Stimulated activated CD8-positive, alpha-beta memory T cell treated with anti-CD3 and anti-CD28 coated beads, Interleukin-4, amount 100 ng/mL, for 4 hours (primary cell): ENCODE data around the gene TMEM129.
"Not testable (repeated sequence)": the region's sequence is repeated elsewhere in the genome, so short reads cannot be mapped to it uniquely, and the experiment has no call there.

Source experiments
- DNase-seq, 2 donors: peaks; one replicate each; pipeline ENCODE4 v3.0.0-alpha.2; 2020; ENCODE audit warnings: low read depth in 2 of 2, low spot score in 1 of 2

TMEM129 gene

DNA sequence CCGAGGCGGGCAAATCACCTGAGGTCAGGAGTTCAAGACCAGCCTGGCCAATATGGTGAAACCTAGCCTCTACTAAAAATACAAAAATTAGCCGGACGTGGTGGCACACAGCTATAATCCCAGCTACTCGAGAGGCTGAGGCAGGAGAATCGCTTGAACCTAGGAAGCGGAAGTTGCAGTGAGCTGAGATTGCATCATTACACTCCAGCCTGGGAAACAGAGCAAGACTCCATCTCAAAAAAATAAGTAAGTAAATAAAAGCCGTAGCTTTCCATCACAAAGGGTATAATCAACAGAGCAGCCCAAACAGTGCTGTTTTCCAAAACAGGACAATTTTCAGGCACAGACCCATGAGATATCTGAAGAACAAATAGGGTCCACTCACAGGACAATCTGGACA is 19.5 kb downstream of the TMEM129 start:
- DNase-seq = not testable (repeated sequence)

DNA sequence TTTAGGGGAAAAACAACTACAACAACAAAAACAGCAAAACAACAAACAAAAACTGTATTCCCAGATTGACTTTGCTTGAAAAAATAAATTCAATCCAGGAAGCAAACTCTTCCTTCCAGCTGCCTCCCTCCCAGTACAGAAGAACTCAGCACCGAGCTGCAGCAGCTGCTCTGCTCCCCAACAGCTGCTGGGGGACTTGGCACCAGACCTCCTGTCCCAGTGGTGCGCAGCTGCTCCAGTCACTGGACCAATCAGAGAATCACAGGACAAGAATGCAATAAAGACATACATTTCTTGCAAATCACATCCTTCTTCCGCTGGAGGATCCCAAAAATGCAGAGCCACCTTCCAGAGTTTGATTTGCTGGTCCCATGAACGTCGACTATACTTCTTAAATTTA is 25.2 kb downstream of the TMEM129 start:
- no peak for DNase-seq

DNA sequence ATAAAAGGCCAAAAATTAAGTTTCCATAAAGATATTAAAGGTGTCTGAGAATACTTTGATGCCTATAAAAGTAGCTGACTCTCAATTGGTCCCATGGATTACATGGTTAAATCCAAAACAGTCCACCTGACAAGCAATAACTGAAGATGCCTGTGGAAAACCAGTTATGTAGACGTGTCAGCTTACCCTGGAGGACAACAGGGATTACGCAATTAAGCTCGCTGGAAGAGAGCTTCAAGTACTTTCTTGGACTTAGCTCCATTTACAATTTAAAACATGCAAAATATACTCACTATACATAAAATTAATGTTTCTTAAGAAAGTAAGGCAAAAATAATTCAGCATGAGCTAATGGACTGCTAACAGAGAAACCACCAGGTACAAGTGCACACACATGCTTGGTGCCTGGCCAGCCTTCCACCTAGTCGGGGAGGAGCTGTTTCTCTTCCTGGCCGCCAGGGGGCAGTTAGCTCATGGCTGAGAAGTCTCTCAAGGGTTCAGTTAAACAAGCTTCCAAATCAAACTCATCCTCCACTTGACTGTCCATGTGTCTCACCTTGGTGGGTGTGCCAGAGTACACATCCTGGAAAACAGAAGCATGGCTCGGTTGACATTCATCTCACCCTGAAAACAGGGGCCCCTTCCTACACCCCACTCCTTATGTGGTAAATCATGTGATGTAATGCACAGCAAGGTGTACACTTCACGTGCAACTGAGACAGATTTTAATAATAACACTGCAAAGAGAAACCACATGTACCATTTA is 27.8 kb downstream of the TMEM129 start:
- peak in 1 of 2 donors; percentile 54 for DNase-seq

DNA sequence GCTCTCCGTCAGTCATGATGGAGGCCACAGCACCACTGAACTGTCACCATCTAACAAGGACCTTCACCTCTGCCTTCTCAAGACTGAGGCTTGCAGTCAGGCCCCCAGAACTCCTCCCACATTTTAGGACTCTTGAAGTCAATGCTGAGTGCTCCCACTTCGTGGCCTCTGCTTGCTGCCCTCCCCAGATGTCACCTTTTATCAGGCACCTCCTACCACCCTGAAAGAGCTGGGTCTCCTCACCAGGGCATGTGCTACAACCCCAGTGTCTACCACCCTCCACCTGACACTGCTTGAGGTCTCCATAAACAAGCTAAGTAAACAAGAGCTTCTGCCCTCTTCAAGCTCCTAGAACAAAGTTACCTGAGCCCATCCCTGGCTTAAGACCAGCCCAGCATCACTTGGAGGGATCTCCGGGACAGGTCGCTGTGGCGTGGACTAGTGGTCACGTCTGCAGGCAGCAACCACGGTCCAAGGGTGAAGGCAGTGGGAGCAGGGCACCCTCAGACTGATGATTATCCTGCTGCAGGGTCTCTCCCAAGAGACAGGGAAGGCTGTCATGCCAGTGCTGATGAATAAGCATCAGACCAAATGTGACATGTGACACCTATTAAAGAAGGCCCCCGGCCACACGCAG is 29.3 kb downstream of the TMEM129 start:
- DNase-seq = no peak

DNA sequence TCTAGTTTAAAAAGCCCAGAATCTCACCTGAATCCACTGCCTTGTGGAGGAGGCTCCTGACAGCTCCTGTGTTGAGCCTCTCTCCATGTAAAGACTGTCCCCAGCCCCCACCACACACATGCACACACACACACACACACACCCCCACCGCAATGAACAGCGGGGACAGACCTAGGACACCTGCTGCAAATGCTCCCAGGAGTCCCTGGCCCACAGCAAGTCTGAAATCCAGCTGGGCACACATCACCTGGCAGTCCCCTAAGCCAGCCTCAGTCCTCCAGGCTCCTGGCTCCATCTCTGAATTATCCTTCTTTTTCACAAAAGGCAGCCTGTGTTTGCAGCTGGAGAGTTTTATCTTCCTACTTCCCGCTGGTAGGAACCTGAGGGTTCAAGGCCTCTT is 30.4 kb downstream of the TMEM129 start:
- no peak for DNase-seq

DNA sequence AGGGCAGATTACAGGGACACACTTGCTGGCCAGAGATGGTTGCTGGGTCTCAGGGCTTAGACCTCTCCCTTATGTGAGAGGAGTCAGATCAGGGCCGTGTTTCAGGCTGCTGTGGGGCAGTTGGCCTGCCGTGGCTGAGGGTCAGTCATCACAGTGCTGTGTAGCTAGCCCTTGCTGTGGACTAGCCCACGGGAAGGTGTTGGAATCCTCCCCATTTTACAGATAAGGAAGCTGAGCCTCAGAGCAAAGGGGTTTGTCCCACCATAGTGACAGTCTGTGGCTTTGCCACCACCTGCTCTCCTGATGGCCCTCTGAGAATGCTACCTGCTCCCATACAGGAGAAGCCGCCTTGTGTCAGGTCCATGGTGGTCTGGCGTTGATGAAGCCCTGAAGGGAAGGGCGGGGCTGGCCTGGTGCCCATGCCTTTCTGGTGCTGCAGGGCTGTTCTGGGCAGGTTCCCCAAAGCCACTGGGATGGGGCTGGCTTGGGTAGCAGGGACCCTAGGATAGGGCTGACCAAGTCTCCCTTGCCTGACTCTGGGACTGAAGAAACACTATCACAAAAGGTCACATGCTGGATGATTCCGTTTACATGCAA is 34.6 kb downstream of the TMEM129 start:
- DNase-seq = no peak

DNA sequence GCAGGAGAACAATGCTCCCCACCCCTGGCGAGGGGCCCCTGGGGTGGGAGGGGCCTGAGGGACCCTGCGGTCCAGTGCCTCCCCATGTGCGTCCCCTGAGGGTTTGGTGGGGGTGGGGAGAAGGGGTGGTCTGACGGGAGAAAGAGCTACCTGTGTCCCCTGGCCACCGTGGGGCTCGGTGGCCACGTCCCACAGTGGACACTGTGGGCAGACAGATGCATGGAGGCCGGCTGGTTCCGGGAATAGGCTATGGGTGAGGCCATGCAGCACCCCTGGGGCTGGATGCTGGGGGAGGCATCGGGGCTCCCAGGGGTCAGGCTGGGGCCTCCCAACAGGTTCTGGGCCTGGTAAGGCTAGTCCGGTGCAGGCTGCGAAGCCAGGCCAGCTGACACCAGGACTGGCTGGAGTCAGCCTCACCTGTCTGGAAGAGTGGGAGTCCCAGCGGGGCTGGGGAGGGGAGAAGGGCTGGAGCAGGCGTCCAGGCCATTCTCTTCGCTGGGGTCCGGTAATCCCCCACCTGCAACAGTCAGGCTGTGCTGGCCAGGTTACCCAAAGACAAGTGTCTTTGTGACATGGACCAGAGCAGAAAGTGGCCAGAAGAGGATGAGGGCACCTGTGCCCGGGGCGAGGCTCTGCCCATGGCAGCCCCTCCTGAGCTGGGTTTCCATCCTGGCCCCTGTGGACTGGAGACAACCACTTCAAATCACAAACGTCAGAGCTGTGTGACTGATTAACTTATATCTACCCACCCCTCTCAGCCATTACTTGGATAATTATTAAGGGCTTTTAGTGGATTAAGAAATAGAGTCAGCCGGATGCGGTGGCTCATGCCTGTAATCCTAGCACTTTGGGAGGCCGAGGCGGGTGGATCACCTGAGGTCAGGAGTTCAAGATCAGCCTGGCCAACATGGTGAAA is 35.6 kb downstream of the TMEM129 start:
- no peak for DNase-seq

DNA sequence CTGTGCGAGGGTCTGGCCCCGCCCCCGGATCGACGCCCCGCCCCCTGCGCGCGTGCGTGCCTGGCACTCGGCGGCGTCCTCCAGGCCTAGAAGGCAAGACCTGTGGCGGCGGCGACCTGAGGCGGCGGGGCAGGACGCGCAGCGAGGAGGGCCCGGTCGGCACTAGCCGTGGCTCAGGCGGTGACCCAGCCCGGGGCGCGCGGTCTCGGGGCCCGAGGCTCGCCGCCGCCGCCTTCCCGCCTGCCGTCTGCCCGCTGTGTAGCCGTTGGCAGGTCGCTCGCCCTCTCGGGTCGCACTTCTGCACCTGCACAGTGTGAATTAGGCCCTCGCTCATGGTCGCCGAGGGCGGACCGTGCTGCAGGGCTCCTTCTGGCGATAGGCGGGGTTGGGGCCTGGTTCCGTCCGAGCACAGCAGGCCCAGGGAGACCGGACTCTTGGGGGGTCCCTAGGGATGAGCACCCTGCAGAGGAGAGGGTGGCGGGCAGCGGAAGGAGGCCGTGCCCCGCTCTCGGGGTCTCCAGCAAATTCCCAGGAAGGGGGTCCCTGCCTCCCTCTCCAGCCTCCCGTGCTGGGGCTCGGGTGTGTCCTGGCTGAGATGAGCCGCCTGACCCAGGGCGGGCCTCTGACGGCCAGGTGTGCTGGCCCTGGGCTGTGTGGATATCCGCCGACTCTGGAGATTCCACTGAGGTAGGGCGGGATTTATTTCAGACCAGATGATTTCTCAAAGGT is 36.5 kb downstream of the TMEM129 start:
- DNase-seq = peak; percentile 78 to 87

DNA sequence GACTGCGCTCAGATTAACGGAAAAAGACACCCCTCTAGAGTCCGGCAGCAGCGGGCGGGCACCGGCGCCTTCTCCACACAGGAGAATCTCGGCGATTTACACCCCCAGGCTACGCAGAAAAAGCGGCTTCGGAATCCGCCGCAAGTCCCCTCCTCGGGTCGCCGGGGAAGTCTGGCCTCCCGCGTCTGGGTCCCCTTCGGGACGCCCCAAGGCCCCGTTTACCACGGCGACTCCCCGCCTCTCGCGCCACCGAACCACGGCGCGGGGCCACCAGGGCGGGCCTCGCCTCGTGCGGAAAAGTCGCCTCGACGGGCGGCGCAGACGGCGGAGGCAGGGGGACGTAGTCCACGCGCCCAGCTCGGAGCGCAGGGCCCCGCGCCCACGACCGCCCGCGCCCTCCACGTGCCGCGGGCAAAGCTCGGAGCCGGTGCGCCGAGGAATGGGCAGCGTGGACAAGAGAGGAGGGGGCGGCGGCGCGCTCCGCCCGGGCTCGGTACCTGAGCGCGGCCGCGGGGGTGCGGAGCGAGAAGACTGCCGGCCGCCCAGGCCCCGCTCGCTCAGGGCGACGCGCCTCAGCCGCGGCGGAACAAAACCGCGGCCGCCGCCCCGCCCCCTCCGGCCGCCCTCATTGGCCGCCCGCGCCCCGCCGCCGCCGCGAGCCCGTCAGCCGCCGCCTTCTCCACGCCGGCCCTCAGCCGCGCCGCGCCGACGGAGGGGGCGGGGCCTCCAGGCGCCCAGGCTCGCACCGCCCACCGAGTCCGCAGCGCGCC is 37.2 kb downstream of the TMEM129 start, which contains the start of gene FAM53A:
Gene FAM53A, minus strand, starts transcription at position 578 of the 770 bp plus-strand sequence. CDS start 15,572 bp downstream, outside the sequence.
- peak in 1 of 2 donors; percentile 10 for DNase-seq

DNA sequence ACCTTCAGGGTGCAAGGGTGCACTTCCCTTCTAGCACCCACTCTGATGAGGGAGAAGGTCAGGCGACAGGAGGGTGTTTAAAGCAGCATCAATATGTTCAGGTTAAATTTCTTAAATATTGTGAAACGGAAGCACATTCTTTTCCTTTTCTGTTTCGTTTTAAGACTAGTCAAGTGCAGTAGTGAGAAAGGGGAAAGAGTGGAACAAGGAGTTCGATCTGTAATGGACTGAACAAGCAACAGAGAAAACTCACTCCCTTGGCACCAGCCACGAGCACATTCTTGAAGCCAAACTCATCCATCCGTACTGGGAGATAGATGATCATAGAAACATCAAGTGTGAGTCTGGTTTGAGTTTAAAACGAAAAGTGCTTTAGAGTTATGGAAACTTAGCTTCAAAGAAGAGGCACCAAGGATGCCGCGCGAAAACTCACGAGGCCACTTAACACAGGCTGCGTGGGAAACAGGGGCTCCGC is 37.8 kb downstream of the TMEM129 start:
- no peak for DNase-seq

DNA sequence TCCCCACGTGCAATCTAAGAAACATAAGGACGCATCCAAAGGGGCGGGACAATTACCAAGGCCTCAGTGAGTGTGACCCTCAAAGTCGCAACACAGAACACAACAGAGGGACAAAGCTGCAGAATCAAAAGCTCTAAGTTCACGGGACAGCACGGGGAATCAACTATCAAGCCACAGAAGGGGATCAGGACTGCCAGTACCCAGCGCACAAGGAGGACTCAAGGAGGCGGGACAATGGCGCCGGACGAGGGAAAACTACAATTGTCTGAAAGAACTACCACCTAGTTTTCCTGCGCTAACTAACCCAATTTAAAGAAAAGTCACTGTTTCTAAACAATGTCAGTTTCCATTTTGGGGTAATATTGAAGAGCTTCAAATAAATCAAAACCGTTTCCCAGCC is 38.3 kb downstream of the TMEM129 start:
- DNase-seq = no peak

DNA sequence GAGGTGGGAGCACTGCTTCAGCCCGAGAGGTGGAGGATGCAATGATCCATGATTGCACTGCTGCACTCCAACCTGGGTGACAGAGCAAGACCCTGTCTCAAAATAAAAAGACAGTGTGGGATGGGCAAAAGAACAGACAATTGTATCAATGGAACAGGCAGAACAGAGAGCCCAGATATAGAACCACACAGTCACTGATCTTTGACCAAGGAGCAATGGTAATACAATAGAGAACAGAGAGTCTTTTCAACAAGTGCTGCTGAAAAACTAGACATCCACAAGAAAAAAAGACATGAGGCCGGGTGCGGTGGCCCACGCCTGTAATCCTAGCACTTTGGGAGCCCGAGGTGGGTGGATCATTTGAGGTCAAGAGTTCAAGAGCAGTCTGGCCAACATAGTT is 42.9 kb downstream of the TMEM129 start:
- no peak for DNase-seq

DNA sequence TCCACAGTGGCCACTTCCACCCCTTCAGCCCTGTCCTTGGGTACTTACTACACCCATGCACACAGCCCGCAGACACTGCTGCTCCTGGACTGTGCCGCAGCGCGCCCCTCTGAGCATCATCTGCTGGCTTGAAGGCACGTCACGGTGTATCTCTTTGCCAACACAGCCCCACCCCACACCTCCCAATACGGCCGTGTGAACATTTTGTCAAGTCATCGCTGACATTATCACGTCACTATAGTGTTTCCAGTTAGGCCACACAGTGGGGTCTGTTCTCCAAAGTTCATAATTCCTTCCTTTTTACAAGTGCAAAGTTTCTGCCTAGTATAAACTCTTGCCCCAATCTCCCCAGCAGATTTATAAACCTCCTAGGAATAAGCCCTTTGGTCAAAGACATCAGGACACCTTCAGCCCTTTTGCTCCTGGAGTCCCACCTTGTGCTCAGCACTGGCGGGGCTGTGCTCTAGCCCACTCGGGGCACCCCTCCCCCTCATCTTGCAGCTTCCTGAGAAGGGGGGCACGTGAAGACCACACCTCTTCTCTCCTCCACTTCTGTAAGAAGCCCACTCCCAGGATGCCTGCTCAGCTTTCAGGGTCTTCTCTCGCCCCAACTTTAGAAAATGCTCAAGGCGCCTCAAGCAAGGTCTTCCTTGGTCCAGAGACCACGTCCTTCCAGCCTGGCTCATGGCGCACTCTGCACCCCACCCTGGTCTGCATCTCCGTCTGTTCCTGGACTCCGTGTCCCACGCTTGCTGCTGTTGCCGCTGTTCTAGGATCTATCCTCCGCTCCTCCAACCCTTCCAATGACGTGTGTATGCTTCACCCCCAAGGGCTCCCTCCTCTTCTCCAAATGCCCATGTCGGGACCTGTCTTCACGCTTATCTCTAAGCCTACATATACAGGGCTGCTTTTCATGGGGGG is 44.3 kb downstream of the TMEM129 start:
- no peak for DNase-seq

DNA sequence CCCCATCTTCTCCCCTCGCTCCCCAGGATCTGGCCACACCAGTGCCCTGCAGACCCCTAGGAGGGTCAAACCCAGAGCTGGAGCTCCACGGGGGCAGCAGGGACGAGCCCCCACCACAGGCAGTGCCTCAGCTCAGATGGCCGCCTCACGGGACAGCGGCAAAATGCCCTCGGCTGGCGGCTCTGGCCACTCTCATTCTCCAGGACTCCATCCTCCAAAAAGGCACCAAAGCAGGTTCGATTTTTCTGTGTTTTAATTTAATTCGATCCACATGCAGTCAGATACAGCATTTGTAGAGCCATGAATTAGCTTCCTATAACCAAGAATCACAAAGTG is 45.4 kb downstream of the TMEM129 start:
- no peak for DNase-seq

DNA sequence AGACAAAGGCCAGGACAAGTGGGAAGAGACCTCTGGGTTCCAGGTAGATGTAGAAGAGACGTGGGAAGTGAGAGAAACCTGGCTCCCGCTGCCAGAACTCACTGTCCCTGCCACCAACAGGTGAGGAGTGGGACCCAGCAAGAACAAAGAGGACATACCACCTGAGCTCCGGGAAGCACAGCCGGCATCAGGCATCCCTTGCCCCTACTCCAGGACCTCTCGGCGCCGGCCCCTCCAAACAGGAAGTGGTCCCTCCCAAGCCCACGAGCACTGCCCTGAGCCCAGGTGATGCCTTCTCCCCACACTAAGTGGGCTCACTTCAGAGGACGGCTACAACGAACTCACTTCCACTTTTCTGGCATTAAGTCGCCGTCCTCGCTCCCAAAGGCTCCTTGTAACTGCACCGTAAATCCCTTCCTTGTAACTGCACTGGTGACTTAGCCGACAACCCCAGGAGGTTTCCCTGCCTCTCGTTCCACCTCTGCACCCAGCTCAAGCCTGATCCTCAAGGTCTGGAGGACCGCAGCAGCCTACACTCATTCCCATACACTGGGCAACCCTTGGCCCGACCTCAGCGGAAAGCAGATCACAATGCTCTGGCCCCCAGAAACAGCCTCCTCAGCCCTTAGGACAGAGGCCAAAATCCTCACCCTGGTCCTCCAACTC is 45.9 kb downstream of the TMEM129 start:
- no peak for DNase-seq

DNA sequence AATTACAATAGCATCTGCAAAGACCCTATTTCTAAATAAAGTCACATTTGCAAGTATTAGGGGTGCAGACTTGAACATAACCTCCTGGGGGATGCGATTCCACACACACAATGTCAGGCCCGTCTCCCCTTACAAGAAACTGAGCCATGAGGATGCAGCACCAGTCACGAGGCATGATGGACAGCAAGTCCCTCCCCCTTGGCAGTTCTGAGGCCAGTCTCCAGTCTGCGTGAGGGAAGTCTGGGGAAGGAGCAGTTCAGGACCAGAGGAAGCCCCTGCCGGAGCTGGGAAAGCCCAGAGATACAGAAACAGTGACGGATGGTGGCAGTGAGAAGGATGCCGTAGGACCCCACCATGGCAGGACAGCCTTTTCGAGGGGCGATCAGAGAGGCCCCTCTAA is 46.4 kb downstream of the TMEM129 start:
- DNase-seq = no peak

DNA sequence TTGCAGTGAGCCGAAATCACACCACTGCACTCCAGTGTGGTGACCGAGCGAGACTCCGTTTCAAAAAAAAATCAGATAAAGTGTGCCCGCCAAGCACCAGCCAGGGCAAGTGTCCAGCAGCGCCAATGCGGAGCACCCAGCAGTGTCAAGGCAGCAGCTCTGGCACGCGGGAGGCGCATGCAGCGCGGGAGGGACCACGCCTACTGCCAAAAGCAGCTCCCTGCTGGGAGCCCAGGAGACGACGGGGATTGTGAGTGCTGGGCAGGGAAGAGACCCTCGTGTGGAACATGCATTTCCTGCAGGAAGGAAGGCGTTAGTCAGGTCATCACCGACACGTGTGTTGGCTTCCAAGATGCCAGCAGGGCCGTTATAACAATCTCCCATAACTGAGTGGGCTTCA is 47.5 kb downstream of the TMEM129 start:
- DNase-seq = no peak

DNA sequence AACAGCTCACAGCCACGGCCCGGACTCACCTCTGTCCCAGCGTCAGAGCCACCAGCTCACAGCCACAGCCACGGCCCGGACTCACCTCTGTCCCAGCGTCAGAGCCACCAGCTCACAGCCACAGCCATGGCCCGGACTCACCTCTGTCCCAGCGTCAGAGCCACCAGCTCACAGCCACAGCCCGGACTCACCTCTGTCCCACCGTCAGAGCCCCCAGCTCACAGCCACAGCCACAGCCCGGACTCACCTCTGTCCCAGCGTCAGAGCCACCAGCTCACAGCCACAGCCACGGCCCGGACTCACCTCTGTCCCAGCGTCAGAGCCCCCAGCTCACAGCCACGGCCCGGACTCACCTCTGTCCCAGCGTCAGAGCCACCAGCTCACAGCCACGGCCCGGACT is 50.1 kb downstream of the TMEM129 start:
- DNase-seq = not testable (repeated sequence)
